OCI-LY7 (cell line): Measurements from ENCODE around the gene KRT86.

Experiments
- EZH2phosphoT487 ChIP-seq: fragments of 200-600 bp; sonication (generic); IDR thresholded peaks from 2 replicates; pipeline ENCODE4 v1.6.1; 2018; ENCODE audit warnings: low read depth, borderline replicate concordance, mild to moderate bottlenecking, mixed run types, antibody characterized with exemption, low read length, moderate library complexity, mixed read lengths
- TF ChIP-seq, protein P1 (sequence below): fragments of 200-600 bp; sonication (generic); conservative IDR thresholded peaks from 2 replicates; pipeline ENCODE4 v1.5.1; 2014; ENCODE audit warnings: mild to moderate bottlenecking, antibody characterized with exemption, low read length, moderate library complexity, mixed read lengths

GRCh38 chr12:52321418-52321817 is 47.0 kb downstream of the KRT86 start:
- TF ChIP-seq, protein P1, sequence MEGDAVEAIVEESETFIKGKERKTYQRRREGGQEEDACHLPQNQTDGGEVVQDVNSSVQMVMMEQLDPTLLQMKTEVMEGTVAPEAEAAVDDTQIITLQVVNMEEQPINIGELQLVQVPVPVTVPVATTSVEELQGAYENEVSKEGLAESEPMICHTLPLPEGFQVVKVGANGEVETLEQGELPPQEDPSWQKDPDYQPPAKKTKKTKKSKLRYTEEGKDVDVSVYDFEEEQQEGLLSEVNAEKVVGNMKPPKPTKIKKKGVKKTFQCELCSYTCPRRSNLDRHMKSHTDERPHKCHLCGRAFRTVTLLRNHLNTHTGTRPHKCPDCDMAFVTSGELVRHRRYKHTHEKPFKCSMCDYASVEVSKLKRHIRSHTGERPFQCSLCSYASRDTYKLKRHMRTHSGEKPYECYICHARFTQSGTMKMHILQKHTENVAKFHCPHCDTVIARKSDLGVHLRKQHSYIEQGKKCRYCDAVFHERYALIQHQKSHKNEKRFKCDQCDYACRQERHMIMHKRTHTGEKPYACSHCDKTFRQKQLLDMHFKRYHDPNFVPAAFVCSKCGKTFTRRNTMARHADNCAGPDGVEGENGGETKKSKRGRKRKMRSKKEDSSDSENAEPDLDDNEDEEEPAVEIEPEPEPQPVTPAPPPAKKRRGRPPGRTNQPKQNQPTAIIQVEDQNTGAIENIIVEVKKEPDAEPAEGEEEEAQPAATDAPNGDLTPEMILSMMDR: no peak
- TF ChIP-seq EZH2phosphoT487: no peak
